HG03442 (cell line): ENCODE data around the gene KANSL1L.

ENCODE experiments used
- ATAC-seq: cut with Tn5 transposase; IDR thresholded peaks from one replicate; pipeline ENCODE4 v1.9.1; 2021; ENCODE audit warnings: mild to moderate bottlenecking, moderate library complexity; ENCODE audit not compliant: unreplicated experiment

Gene KANSL1L

DNA sequence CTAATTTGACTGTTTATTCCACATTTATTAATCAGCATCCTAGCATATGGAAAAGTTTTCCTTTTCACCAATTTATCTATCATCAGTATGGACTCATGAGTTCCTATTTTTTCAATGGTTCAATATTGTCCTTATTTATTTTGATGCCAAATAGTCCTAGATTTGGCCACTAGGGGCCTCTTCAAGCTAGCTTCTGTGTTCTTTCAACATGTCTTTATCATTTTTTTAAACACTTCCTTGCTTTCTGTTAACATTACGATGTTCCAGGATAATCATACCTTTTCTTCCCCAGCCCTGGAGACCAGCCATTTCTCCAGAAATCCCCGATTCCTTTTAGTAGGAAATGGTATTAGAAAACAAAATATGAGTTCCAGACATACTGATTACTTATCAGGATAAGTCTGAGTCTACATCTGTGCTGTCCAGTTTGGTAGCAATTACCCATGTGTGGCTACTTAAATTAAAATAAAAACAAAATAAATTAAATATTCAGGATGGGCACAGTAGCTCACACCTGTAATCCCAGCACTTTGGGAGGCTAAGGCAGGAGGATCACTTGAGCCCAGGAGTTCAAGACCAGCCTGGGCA, 98.2 kb downstream of the KANSL1L start:
- ATAC-seq, result peak; percentile 79

- ATAC-seq, result no peak
Observed at GRCh38 chr2:210072493-210072892, 98.7 kb downstream of the KANSL1L start.

DNA sequence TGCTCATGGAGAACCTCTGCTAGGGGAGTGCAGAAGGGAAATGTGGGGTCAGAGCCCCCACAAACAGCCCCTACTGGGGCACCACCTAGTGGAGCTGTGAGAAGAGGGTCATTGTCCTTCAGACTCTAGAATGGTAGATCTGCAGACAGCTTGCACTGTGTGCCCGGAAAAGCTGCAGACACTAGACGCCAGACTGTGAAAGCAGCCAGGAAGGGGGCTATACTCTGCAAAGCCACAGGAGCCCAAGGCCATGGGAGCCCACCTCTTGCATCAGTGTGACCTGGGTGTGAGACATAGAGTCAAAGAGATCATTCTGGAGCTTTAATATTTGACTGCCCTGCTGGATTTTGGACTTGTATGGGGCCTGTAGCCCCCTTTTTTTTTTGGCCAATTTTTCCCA, 107.9 kb downstream of the KANSL1L start:
- no peak for ATAC-seq

DNA sequence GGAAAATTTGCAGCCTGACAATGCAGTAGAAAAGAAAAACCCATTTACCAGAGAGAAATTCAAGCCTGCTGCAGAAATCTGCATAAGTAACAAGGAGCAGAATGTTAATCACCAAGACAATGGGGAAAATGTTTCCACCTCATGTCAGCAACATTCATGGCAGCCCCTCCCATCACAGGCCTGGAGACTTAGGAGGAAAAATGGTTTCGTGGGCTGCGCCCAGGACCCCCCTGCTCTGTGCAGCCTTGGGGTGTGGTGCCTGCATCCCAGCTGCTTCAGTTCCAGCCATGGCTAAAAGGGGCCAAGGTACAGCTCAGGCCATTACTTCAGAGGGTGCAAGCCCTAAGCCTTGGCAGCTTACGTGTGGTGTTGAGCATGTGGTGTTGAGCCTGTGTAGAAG, 115.4 kb downstream of the KANSL1L start:
- no peak for ATAC-seq

DNA sequence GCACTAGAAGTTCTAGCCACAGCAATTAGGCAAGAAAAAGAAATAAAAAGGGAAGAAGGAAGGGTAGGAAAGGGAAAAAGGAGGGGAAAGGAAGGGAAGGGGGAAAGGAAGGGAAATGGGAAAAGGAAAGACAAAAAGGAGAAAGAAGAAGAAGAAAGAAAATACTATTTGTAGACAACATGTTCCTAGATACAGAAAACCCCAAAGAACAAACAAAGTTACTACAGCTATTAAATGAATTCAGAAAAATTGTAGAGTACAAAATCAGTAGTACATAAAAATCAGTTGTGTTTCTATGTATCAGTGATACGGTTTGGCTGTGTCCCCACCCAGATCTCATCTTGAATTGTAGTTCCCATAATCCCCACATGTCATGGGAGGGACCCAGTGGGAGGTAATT, 116.5 kb downstream of the KANSL1L start:
- ATAC-seq, result no peak

DNA sequence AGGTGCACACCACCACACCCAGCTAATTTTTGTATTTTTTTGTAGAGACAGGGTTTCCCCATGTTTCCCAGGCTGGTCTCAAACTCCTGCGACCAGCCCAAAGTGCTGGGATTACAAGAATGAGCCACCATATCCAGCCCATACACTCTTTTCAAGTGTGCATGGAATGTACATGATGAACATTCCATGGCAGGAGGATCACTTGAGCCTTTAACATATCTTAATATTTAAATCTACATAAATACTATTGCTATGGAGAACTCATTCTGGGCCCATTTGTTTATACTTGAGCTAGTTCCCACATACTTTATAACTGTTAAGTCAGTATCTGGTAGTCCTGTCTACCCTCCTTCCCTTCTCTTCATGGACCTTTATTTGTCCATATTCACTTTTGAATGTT, 120.3 kb downstream of the KANSL1L start:
- ATAC-seq, result no peak

GRCh38 chr2:210049831-210050230, 121.4 kb downstream of the KANSL1L start:
- no peak for ATAC-seq

DNA sequence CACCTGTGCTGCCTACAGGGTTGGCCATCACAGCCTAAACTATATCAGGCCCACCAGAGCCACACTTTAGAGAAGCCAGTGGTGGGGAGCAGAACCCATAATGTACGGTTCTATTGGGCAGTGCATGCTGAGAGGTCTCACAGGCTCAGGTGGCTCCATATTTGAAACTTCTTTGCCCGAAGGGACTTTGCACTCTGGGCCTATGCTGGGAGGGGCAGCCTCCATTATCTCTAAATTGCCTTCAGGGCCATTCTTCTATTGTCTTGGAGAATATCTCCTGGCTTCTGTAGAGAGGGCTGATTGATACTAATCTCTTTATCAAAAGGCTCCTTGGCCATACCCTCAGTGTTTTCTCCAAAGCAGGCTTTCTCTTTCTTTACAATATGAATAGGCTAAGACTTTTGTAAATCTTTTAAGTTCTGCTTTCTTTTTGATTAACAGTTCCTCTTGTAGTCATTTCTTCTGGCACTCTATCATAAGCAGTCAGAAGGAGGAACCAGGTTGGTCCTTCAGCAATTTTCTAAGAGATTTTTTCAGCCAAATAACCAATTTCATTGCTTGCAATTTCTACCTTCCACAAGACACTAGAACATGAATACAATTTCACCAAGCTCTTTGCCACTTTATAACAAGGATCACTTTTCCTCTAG, 124.2 kb downstream of the KANSL1L start:
- ATAC-seq, result no peak

DNA sequence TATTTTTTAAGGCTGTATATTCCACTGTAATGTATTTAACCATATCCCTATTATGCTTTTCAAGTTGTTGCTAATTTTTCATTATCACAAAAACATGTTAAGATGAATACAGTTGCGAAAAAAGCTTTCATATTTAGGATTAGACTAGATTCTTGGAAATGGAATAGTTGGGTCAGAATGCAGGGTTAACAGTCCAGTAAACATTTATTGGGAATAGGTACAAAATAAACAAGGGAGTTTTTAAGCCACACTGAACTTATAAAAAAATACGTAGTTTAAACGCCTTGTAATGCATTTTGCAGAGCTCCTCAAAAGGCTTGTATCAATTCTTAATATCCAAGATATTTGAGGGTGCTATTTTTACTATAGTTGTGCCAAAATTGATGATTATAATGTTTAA, 133.1 kb downstream of the KANSL1L start:
- ATAC-seq, result no peak

DNA sequence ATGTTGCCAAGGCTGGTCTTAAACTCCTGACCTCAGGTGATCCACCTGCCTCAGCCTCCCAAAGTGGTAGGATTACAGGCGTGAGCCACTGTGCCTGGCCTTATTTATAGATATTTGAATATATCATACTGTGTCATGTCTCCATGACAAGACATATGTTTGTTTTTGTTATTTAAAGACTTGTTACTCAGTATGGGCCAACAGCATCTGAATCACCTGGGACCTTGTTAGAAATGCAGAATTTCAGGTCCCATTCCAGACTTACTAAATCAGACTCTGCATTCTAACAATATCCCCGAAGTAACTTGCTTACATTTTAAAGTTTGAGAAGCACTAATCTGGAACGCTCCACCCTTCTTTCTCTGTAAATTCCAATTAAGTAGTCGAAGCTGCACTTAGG, 135.5 kb downstream of the KANSL1L start:
- ATAC-seq, result no peak

- no peak for ATAC-seq
Observed at GRCh38 chr2:210034087-210034683, 137.0 kb downstream of the KANSL1L start.

DNA sequence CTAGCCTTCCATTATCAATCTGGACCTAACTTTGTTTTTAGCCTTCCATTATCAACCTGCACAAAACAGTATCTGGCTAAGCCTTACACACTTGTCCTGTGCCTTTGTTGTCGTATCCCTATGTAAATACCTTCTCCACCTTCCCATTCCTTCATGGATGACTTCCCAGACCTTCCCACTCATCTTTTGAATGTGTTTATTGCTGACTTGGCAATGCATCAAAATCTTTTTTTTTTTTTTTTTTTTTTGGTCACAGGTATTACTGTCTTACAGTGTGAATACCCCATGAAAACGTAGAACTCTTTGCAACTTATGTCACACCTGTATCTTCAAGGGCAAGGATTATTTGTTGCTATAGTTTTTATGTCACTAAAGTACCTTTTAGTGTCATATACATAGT, 143.0 kb downstream of the KANSL1L start:
- no peak for ATAC-seq

DNA sequence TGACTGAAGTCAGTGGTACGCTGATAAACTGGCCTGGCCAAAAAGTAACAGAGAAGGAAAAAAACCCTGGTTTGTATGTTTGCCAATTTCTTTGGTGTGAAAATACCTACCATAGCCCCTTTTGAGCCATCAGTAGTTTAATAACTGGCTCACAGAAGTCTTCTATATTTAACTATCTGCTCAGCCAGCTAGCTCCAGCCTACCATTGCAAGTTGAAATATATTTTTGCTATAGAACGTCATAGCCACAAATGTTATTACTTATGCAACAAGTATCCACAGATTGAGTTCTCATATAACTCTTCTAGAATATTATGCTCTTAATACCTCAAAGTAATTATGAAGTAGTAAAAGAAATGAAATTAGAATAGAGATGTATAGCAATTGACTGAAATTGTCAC, 143.6 kb downstream of the KANSL1L start:
- ATAC-seq, result no peak

DNA sequence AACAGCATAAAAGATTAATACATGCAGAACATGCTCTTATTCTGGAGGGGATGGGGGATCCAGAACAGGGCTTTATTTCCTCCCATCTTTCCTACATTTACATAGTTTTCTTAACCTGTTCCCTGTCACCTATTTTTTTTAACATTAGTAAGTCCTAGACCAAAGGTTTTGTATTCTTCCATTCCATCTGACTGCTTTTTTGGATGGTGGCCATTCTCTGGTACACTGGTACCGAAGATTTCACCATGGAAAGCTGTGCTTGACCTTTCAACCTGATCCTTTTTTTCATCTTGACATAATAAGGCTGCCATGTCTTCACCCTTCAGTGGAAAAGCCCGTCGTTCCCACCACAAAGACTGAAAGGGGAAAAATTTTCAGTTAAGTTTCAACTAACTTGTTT, 148.4 kb downstream of the KANSL1L start:
- ATAC-seq, result no peak

DNA sequence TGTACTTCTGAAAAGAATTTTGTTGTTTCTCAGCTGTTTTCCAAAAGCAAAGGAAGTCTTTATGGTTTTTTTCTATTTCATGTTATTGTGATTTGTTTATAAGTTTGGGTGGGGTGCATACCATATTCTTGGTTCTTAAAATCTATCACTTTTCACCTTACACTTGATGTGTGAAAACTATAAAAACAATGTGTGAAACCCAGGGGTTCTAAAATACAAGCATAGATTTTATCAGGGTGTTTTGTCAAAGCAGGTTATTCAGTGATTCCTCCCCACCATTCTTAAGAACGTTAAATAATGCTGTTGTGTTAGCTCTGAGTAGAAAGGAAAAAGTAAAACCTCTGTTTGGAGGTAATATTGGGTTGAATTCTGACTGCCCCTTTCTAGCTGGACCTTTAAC, 151.1 kb downstream of the KANSL1L start:
- no peak for ATAC-seq

DNA sequence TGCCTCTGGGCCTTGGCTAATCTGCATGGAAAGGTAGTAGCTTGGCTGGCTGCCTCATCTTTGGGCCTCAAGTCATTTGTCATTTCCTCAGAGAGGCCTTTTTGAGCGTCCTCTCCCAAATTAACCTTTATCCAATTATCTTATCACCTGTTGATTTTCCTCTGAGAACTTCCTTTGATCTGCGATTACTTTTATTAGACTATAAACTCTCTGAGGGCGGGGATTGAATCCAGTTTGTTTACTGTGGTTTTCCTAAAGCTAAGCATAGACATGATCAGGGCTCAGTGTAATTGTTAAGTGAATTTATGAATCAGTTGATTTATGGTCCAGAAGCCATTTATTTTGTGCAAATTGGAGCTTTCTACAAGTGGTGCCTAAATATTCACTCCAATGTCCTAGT, 161.3 kb downstream of the KANSL1L start:
- ATAC-seq, result no peak

DNA sequence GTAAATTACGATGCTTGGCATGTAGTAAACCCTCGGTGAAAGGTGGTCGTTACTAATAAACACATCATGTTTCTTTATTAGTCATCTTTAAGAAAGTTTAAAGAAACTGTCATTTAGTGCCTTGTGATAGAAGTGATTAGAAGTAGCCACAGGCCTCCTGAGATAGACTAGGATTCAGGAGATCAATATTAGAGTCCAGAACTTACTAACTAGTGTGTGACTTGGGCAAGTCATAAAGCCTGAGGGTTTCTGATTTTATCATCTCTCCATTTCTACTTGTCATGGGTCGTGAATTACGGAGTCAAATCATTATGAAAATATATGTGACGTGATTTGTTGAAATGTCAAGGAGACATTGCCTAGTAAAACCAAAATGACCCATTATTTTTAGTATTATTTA, 162.1 kb downstream of the KANSL1L start:
- ATAC-seq, result no peak

DNA sequence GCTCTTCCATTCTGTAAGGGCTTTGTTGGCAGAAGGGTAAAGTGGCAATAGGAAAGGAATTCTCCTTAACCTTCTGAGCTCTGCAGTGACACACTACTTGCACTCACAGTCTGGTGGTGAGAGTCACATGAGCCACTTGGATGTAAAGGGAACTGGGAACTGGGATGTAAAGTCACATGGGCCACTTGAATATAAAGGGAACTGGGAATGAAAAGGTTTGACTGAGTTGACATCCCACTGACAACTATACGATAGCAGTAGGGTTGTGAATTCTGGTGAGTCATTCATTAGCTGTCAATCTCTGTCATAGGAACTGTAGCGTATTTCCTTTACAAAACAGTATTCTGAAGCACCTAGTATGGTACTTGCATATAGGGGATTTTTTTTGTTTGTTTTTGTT, 163.3 kb downstream of the KANSL1L start:
- ATAC-seq, result no peak

- ATAC-seq, result no peak
Observed at GRCh38 chr2:210004881-210005280, 166.3 kb downstream of the KANSL1L start.

- ATAC-seq, result no peak
Observed at GRCh38 chr2:210003359-210003758, 167.8 kb downstream of the KANSL1L start.

DNA sequence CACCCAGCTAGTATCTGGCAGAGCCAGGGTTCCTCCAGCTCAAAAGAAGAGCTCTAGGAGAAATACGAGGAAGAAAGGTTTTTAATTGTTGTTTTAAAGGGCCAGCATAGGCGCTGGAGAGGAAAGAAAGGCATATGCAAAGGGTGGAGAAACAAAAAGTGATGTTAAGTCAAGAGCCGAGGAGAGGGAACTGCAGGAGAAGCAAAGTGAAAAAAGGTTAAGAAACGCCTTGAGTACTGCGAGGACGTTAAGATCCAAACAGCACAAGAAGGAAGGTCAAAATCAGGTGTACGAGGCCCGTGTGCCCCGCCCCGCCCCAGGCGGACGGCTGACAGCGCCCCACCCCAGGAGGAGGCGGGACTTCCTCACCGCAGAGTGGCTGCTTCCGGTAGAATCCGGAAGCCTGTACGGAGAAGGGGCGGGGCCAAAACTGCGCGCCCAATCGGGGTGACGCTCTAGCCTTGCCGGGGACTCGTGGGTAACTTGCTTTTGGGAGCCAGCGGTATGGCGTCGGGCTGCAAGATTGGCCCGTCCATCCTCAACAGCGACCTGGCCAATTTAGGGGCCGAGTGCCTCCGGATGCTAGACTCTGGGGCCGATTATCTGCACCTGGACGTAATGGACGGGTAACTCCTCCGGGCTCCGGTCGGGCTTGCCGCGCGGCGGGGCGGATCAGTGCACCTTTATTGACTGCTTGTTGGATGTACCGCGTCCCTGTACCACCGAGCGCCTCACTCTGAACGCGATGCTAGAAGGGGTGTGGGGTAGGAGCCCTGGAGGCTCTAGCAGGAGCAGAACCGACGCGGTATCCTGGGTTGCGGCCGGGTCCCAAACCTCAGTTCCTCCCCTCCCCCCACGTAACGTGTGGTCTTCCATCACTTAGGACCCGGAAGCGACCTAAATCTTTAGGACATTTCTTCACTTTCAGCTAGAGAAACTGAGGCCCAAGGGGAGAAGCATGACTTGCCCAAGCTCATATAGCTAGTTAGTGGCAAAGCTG, 168.8 kb downstream of the KANSL1L start, which contains the start of gene RPE:
TSS of gene RPE (plus strand) at position 481 of the 1,000 bp plus-strand sequence. CDS start at position 505, 24 bp downstream.
- peak; percentile 98 for ATAC-seq
